Mesenchymal stem cell (in vitro differentiated cells and primary cell): ENCODE data around the gene MBD3L3.

ENCODE experiments used
- DNase-seq: peaks from one replicate; pipeline ENCODE4 v3.0.0-alpha.2; 2013
- H2AFZ ChIP-seq: one replicate; pipeline ENCODE4 v1.6.1; 2013; ENCODE audit warnings: low read depth, mild to moderate bottlenecking, control low read depth, inconsistent platforms, low read length, moderate library complexity
- H2AK5ac ChIP-seq: 2 replicates; pipeline ENCODE4 v1.6.1; 2013; ENCODE audit warnings: low read length, moderate library complexity, mild to moderate bottlenecking, inconsistent platforms; ENCODE audit not compliant: severe bottlenecking
- H2BK120ac ChIP-seq: one replicate; pipeline ENCODE4 v1.6.1; 2013; ENCODE audit warnings: low read depth, mild to moderate bottlenecking, inconsistent platforms, low read length, moderate library complexity
- H2BK12ac ChIP-seq, 2 experiments: one replicate each; pipeline ENCODE4 v1.6.1; 2013; ENCODE audit warnings: inconsistent platforms in 2 of 2, low read length in 2 of 2, mild to moderate bottlenecking in 2 of 2, moderate library complexity in 2 of 2, control low read depth in 1 of 2
- H2BK15ac ChIP-seq: one replicate; pipeline ENCODE4 v1.6.1; 2013; ENCODE audit warnings: mild to moderate bottlenecking, low read depth, inconsistent platforms; ENCODE audit not compliant: poor library complexity, severe bottlenecking
- H2BK5ac ChIP-seq: 2 replicates; pipeline ENCODE4 v1.6.1; 2013; ENCODE audit warnings: low read depth, mild to moderate bottlenecking, low read length, control low read depth, inconsistent platforms; ENCODE audit not compliant: poor library complexity, severe bottlenecking
- H3K14ac ChIP-seq, 2 experiments: one replicate each; pipeline ENCODE4 v1.6.1; 2013; ENCODE audit warnings: inconsistent platforms in 2 of 2, low read length in 2 of 2, control low read depth in 1 of 2, mild to moderate bottlenecking in 1 of 2, moderate library complexity in 1 of 2
- H3K18ac ChIP-seq, 2 experiments: one replicate each; pipeline ENCODE4 v1.6.1; 2013; ENCODE audit warnings: inconsistent platforms in 2 of 2, low read length in 2 of 2, control low read depth in 1 of 2, low read depth in 1 of 2, mild to moderate bottlenecking in 1 of 2
- H3K23ac ChIP-seq, 2 experiments: one replicate each; pipeline ENCODE4 v1.6.1; 2013; ENCODE audit warnings: inconsistent platforms in 2 of 2, low read length in 2 of 2, mild to moderate bottlenecking in 2 of 2, moderate library complexity in 2 of 2, control low read depth in 1 of 2
- H3K27ac ChIP-seq: 2 replicates; pipeline ENCODE4 v1.5.1; 2013; ENCODE audit warnings: mild to moderate bottlenecking, moderate library complexity, low read length, control low read depth, inconsistent platforms; ENCODE audit not compliant: poor library complexity, severe bottlenecking
- H3K27me3 ChIP-seq, 2 experiments: 2 replicates each; pipeline versions ENCODE4 v1.6.1 to v1.7.0; 2013; ENCODE audit warnings: low read length in 2 of 2, mild to moderate bottlenecking in 2 of 2, moderate library complexity in 2 of 2, control low read depth in 1 of 2, inconsistent platforms in 1 of 2; ENCODE audit not compliant: control insufficient read depth in 1 of 2, insufficient read depth in 1 of 2
- H3K36me3 ChIP-seq, 2 experiments: 2 replicates each; pipeline versions ENCODE4 v1.6.1 to v1.7.0; 2013; ENCODE audit warnings: low read length in 2 of 2, control low read depth in 1 of 2, inconsistent platforms in 1 of 2, low read depth in 1 of 2, mild to moderate bottlenecking in 1 of 2; ENCODE audit not compliant: insufficient read depth in 2 of 2, control insufficient read depth in 1 of 2
- H3K4ac ChIP-seq, 2 experiments: one replicate each; pipeline ENCODE4 v1.6.1; 2013; ENCODE audit warnings: inconsistent platforms in 2 of 2, low read length in 2 of 2, mild to moderate bottlenecking in 2 of 2, moderate library complexity in 2 of 2, control low read depth in 1 of 2, low read depth in 1 of 2
- H3K4me1 ChIP-seq: 2 replicates; pipeline ENCODE4 v1.6.1; 2013; ENCODE audit warnings: low read depth, low read length, control low read depth; ENCODE audit not compliant: control insufficient read depth, insufficient read depth
- H3K4me2 ChIP-seq: 2 replicates; pipeline ENCODE4 v1.6.1; 2013; ENCODE audit warnings: low read length, mild to moderate bottlenecking, inconsistent platforms; ENCODE audit not compliant: poor library complexity, severe bottlenecking
- H3K4me3 ChIP-seq, 2 experiments: 2 replicates each; pipeline versions ENCODE4 v1.5.1 to v1.7.0; 2013; ENCODE audit warnings: low read length in 2 of 2, mild to moderate bottlenecking in 2 of 2, control low read depth in 1 of 2, low read depth in 1 of 2; ENCODE audit not compliant: insufficient read depth in 1 of 2
- H3K79me1 ChIP-seq: replicated peaks from 2 replicates; pipeline ENCODE4 v1.6.1; 2013; ENCODE audit warnings: mild to moderate bottlenecking, control low read depth, low read length, inconsistent platforms; ENCODE audit not compliant: poor library complexity, severe bottlenecking
- H3K9ac ChIP-seq: 2 replicates; pipeline ENCODE4 v1.7.0; 2013; ENCODE audit warnings: mild to moderate bottlenecking, low read length, moderate library complexity
- H3K9me3 ChIP-seq: 2 replicates; pipeline ENCODE4 v1.7.0; 2013; ENCODE audit warnings: mild to moderate bottlenecking, low read length; ENCODE audit not compliant: control insufficient read depth
- H4K8ac ChIP-seq: one replicate; pipeline ENCODE4 v1.6.1; 2013; ENCODE audit warnings: inconsistent platforms, mild to moderate bottlenecking, low read length, moderate library complexity
- H4K91ac ChIP-seq: one replicate; pipeline ENCODE4 v1.6.1; 2013; ENCODE audit warnings: mild to moderate bottlenecking, low read length, inconsistent platforms
- WGBS: methylation state at CpG from one replicate; pipeline ENCODE4 v1.1.7; 2013; ENCODE audit warnings: mixed read lengths; 5-methylcytosine and 5-hydroxymethylcytosine counted together

MBD3L3 gene

DNA sequence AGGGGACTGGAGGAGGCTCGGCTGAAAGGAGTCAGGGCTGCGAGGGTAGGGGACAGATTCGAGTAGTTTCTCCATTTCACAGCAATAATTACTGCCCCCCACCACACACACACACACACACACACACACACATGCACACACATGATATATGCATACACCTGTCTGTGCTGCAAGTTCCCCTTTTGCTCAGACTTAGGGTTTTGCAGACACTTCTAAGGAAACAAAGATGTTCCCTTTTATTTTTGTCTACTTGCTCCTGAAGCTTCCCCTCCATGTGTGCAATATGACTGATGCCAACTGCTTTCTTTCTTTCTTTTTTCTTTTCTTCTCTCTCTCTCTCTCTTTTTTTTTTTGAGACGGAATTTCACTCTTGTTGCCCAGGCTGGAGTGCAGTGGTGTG, 50.6 kb downstream of the MBD3L3 start:
- 54% methylated on average over 4 of the region's 4 CpGs for WGBS
- H4K8ac ChIP-seq, result no peak overlapping the region

More for the DNA sequence above, 50.6 kb downstream of the MBD3L3 start:
- Histone ChIP-seq H3K4me1 (no peaks in the 10 kb centered on the region), H3K4ac (no peak overlapping the region), H3K4me2 (no peak overlapping the region), H3K18ac (no peak overlapping the region), H3K36me3 (no peaks in the 10 kb centered on the region), H2BK120ac (no peak overlapping the region), H3K9ac (no peak overlapping the region), H3K79me1 (no peaks in the 10 kb centered on the region), H3K4me3 (no peak overlapping the region), H3K9me3 (no peaks in the 10 kb centered on the region), H2BK15ac (no peak overlapping the region), H3K23ac (no peak overlapping the region), H2BK12ac (no peak overlapping the region), H3K14ac (no peak overlapping the region), H3K27ac (no peak overlapping the region), H2AFZ (no peak overlapping the region), H2BK5ac (no peak overlapping the region), H2AK5ac (no peak overlapping the region), H4K91ac (no peak overlapping the region), H3K27me3 (no peaks in the 10 kb centered on the region)
- DNase-seq, result no peak
